Colonic mucosa (tissue), 4 donors: Measurements from ENCODE around the gene SUPT3H. TPM values are rescaled to one million over a fixed set of nuclear protein-coding genes. Genes with fewer than 3 reads are reported as not detected.

Experiments used
- DNase-seq: peaks from one replicate; pipeline ENCODE4 v3.0.0-alpha.2; 2020
- H3K27ac ChIP-seq: fragments of 200-600 bp; one replicate; pipeline ENCODE4 v1.8.0; 2021
- H3K27me3 ChIP-seq: fragments of 200-600 bp; one replicate; pipeline ENCODE4 v1.8.0; 2021
- H3K36me3 ChIP-seq: fragments of 200-600 bp; one replicate; pipeline ENCODE4 v1.8.0; 2021
- H3K4me1 ChIP-seq: fragments of 200-600 bp; one replicate; pipeline ENCODE4 v1.8.0; 2021; ENCODE audit warnings: mild to moderate bottlenecking
- H3K4me3 ChIP-seq: fragments of 200-600 bp; one replicate; pipeline ENCODE4 v1.8.0; 2021
- H3K9ac ChIP-seq, 2 donors: one replicate each; pipeline ENCODE4 v1.7.0; 2013; ENCODE audit warnings: control low read depth in 2 of 2, low read depth in 2 of 2, low read length in 2 of 2
- H3K9me3 ChIP-seq: fragments of 200-600 bp; one replicate; pipeline ENCODE4 v1.8.0; 2021
- CTCF ChIP-seq: fragments of 200-600 bp; IDR thresholded peaks from one replicate; pipeline ENCODE4 v1.8.0; 2022; ENCODE audit warnings: antibody characterized with exemption, mild to moderate bottlenecking
- intact Hi-C: fragments of 100-400 bp; cut with DNase I; formaldehyde crosslinking; loops from one replicate; pipeline ENCODE4 v1.14.1; 2022
- total RNA-seq, 2 donors: library from RNA; stranded (reverse); fragmentation: NEBNext Ultra II Directional in 1 of 2; extraction: Animal tissue kit (Norgen Biotek cat#: 25700) in 1 of 2; gene quantifications; one replicate each; pipeline ENCODE4 v1.2.1, GENCODE V29; 2021
- donor health status: healthy.
- donor health status: DM: no; HTN: no; CAD: no.
- donor health status: DM: no; HTN: no; CAD: no.

SUPT3H gene
- total RNA-seq, 2 donors from 2014 or later: 3.4 to 4.1 TPM

- H3K36me3 ChIP-seq: no peaks in the 10 kb centered on the region
- peak overlapping the region; percentile 70 for H3K27ac ChIP-seq
- peak overlapping the region; percentile 66 to 87 for H3K9ac ChIP-seq
- peak; percentile 26 for DNase-seq
- H3K27me3 ChIP-seq: peaks cover 43% of the 10 kb centered on the region
- H3K9me3 ChIP-seq: no peaks in the 10 kb centered on the region
- TF ChIP-seq CTCF: no peak
- intact Hi-C loops: no loop called here
- H3K4me3 ChIP-seq: peak overlapping the region; percentile 55
- H3K4me1 ChIP-seq: peaks cover 5% of the 10 kb centered on the region
Measured at GRCh38 chr6:45422503-45423110, 44.9 kb upstream of the SUPT3H start.

- peaks cover 43% of the 10 kb centered on the region for H3K27me3 ChIP-seq
- peak; percentile 46 for DNase-seq
- peak overlapping the region; percentile 55 to 87 for H3K9ac ChIP-seq
- intact Hi-C loops: no loop called here
- H3K27ac ChIP-seq: peak overlapping the region; percentile 70
- no peak for TF ChIP-seq CTCF
- no peaks in the 10 kb centered on the region for H3K9me3 ChIP-seq
- peaks cover 5% of the 10 kb centered on the region for H3K4me1 ChIP-seq
- H3K4me3 ChIP-seq: peak overlapping the region; percentile 55
- H3K36me3 ChIP-seq: no peaks in the 10 kb centered on the region
Measured at GRCh38 chr6:45421709-45422502, 44.2 kb upstream of the SUPT3H start.

GRCh38 chr6:45420909-45421708, 43.4 kb upstream of the SUPT3H start:
- intact Hi-C loops: no loop called here
- H3K27ac ChIP-seq: peak overlapping the region; percentile 55
- no peak for DNase-seq
- H3K36me3 ChIP-seq: no peaks in the 10 kb centered on the region
- peak overlapping the region; percentile 50 to 55 for H3K9ac ChIP-seq
- peak overlapping the region; percentile 55 for H3K4me3 ChIP-seq
- no peak for TF ChIP-seq CTCF
- H3K27me3 ChIP-seq: peaks cover 43% of the 10 kb centered on the region
- H3K9me3 ChIP-seq: no peaks in the 10 kb centered on the region
- peaks cover 5% of the 10 kb centered on the region for H3K4me1 ChIP-seq

- peaks cover 43% of the 10 kb centered on the region for H3K27me3 ChIP-seq
Measured at GRCh38 chr6:45420083-45420908, 42.6 kb upstream of the SUPT3H start.

More at GRCh38 chr6:45420083-45420908, 42.6 kb upstream of the SUPT3H start:
- Histone ChIP-seq H3K4me3 (peak overlapping the region; percentile 16), H3K36me3 (no peaks in the 10 kb centered on the region), H3K9me3 (no peaks in the 10 kb centered on the region), H3K27ac (no peak overlapping the region), H3K9ac (peak overlapping the region; percentile 38 to 63), H3K4me1 (peaks cover 5% of the 10 kb centered on the region)
- TF ChIP-seq CTCF: no peak
- intact Hi-C loops: no loop called here
- peak; percentile 29 for DNase-seq
